ENCODE results near the gene MNAT1. TPM values are rescaled to one million over a fixed set of nuclear protein-coding genes. Genes with fewer than 3 reads are reported as not detected.

Gene MNAT1
- polyA plus RNA-seq, 1 donor from 2014 or later = 104 TPM

GRCh38 chr14:60943637-60944032 lies 209.1 kb downstream of the MNAT1 start:
- TF ChIP-seq CTCF (IDR thresholded peaks at IDR 0.05; ENCODE audit: poor library complexity, severe bottlenecking) = no peak
- TF ChIP-seq MXI1 (conservative IDR thresholded peaks at IDR 0.05; ENCODE audit: poor library complexity, severe bottlenecking) = no peak
- no peaks in the 10 kb centered on the region for H3K9me3 ChIP-seq (ENCODE audit: low read length)
- no peaks in the 10 kb centered on the region for H3K79me2 ChIP-seq (replicated peaks; ENCODE audit: insufficient read depth, low read length)
- no peak overlapping the region for H3K27ac ChIP-seq (ENCODE audit: low read length)
- no peaks in the 10 kb centered on the region for H3K27me3 ChIP-seq (ENCODE audit: insufficient read depth, low read depth, low read length)
- H3K4me3 ChIP-seq (ENCODE audit: low read length) = no peak overlapping the region
- no peak overlapping the region for H3K9ac ChIP-seq (ENCODE audit: low read length)
- H3K9me2 ChIP-seq (ENCODE audit: insufficient read depth, low read length) = no peaks in the 10 kb centered on the region
- H3K4me2 ChIP-seq (ENCODE audit: low read length) = no peak overlapping the region
- no peak overlapping the region for H2AFZ ChIP-seq (ENCODE audit: low read depth, low read length)
- no peaks in the 10 kb centered on the region for H3F3A ChIP-seq (ENCODE audit: insufficient read depth, low read length, poor library complexity, severe bottlenecking)
- H4K20me1 ChIP-seq (ENCODE audit: insufficient read depth) = no peaks in the 10 kb centered on the region
- no peaks in the 10 kb centered on the region for H3K36me3 ChIP-seq (ENCODE audit: insufficient read depth, low read length)

GRCh38 chr14:60944204-60944603 lies 209.6 kb downstream of the MNAT1 start:
- Histone ChIP-seq H3K79me2 (replicated peaks; ENCODE audit: insufficient read depth, low read length) (no peaks in the 10 kb centered on the region), H3F3A (ENCODE audit: insufficient read depth, low read length, poor library complexity, severe bottlenecking) (no peaks in the 10 kb centered on the region), H3K9me3 (ENCODE audit: low read length) (no peaks in the 10 kb centered on the region), H3K9me2 (ENCODE audit: insufficient read depth, low read length) (no peaks in the 10 kb centered on the region), H4K20me1 (ENCODE audit: insufficient read depth) (no peaks in the 10 kb centered on the region), H3K27ac (ENCODE audit: low read length) (no peak overlapping the region), H3K36me3 (ENCODE audit: insufficient read depth, low read length) (no peaks in the 10 kb centered on the region), H3K4me2 (ENCODE audit: low read length) (no peak overlapping the region), H3K27me3 (ENCODE audit: insufficient read depth, low read depth, low read length) (no peaks in the 10 kb centered on the region), H3K4me3 (ENCODE audit: low read length) (no peak overlapping the region), H3K9ac (ENCODE audit: low read length) (no peak overlapping the region), H2AFZ (ENCODE audit: low read depth, low read length) (no peak overlapping the region)
- TF ChIP-seq SMC3 (conservative IDR thresholded peaks at IDR 0.05; ENCODE audit: poor library complexity) (no peak), EZH2 (IDR thresholded peaks at IDR 0.05; ENCODE audit: borderline replicate concordance, insufficient read depth, low read length, poor library complexity, severe bottlenecking) (no peak), EP300 (conservative IDR thresholded peaks at IDR 0.05; ENCODE audit: poor library complexity, severe bottlenecking) (no peak), TAF1 (IDR thresholded peaks at IDR 0.05; ENCODE audit: low read depth) (no peak), REST (IDR thresholded peaks at IDR 0.05; ENCODE audit: borderline replicate concordance) (no peak), RAD21 (conservative IDR thresholded peaks at IDR 0.05) (no peak), CTCF (IDR thresholded peaks at IDR 0.05; ENCODE audit: poor library complexity, severe bottlenecking) (no peak), MXI1 (conservative IDR thresholded peaks at IDR 0.05; ENCODE audit: poor library complexity, severe bottlenecking) (no peak), POLR2AphosphoS5 (IDR thresholded peaks at IDR 0.05) (no peak)
